HepG2 (cell line): ENCODE measurements around the gene CDH11.

Experiments used
- YEATS2 ChIP-seq: sonication (generic); formaldehyde crosslinking; IDR thresholded peaks from 2 replicates; pipeline ENCODE4 v1.4.0; 2020; ENCODE audit warnings: missing genetic modification reagents, borderline replicate concordance
- ZIK1 ChIP-seq: sonication (generic); formaldehyde crosslinking; IDR thresholded peaks from 2 replicates; pipeline ENCODE4 v1.5.0; 2020; ENCODE audit warnings: mild to moderate bottlenecking, low read depth, missing genetic modification reagents, borderline replicate concordance
- ZNF451 ChIP-seq: sonication (generic); formaldehyde crosslinking; IDR thresholded peaks from 2 replicates; pipeline ENCODE4 v1.5.0; 2020; ENCODE audit warnings: mild to moderate bottlenecking, missing genetic modification reagents
- ZNF570 ChIP-seq: sonication (generic); formaldehyde crosslinking; IDR thresholded peaks from 2 replicates; pipeline ENCODE4 v1.4.0; 2020; ENCODE audit warnings: mild to moderate bottlenecking, missing genetic modification reagents, borderline replicate concordance
- ZNF660 ChIP-seq: sonication (generic); formaldehyde crosslinking; IDR thresholded peaks from 2 replicates; pipeline ENCODE4 v1.5.1; 2020; ENCODE audit warnings: mild to moderate bottlenecking, low read depth, missing genetic modification reagents, borderline replicate concordance
- ZNF772 ChIP-seq: sonication (generic); formaldehyde crosslinking; IDR thresholded peaks from 2 replicates; pipeline ENCODE4 v1.5.0; 2020; ENCODE audit warnings: mild to moderate bottlenecking, missing genetic modification reagents
- TF ChIP-seq, protein P1 (sequence below): IDR thresholded peaks from 2 replicates; pipeline ENCODE4 v1.6.1; 2012; ENCODE audit warnings: inconsistent platforms

- TF ChIP-seq ZNF570 (CRISPR knock-in tag) (no peak), ZNF451 (CRISPR knock-in tag) (no peak), ZNF660 (CRISPR knock-in tag) (no peak), YEATS2 (CRISPR knock-in tag) (no peak), ZNF772 (no peak), ZIK1 (CRISPR knock-in tag) (no peak)
- TF ChIP-seq, protein P1, sequence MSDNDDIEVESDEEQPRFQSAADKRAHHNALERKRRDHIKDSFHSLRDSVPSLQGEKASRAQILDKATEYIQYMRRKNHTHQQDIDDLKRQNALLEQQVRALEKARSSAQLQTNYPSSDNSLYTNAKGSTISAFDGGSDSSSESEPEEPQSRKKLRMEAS, result no peak
Observed at GRCh38 chr16:64969221-64969620, 152.6 kb downstream of the CDH11 start.
